Measurements from ENCODE around the gene UPF3A.
"Not testable (repeated sequence)": the region's sequence is repeated elsewhere in the genome, so short reads cannot be mapped to it uniquely, and the experiment has no call there.

Gene UPF3A

GRCh38 chr13:114338959-114339358 is 57.6 kb downstream of the UPF3A start:
- H3K27ac ChIP-seq: no peak overlapping the region
- TF ChIP-seq CTCF (conservative IDR thresholded peaks at IDR 0.05) (no peak), ZFX (IDR thresholded peaks at IDR 0.05) (no peak)

GRCh38 chr13:114339857-114340534 is 58.6 kb downstream of the UPF3A start:
- TF ChIP-seq CTCF (conservative IDR thresholded peaks at IDR 0.05) (peak; percentile 86), ZFX (IDR thresholded peaks at IDR 0.05) (no peak)
- no peak overlapping the region for H3K27ac ChIP-seq

- no peak for TF ChIP-seq CTCF (conservative IDR thresholded peaks at IDR 0.05)
- TF ChIP-seq ZFX (IDR thresholded peaks at IDR 0.05): no peak
- no peak overlapping the region for H3K27ac ChIP-seq
Observed at GRCh38 chr13:114341003-114341777, 59.8 kb downstream of the UPF3A start.

GRCh38 chr13:114347256-114347655 is 65.9 kb downstream of the UPF3A start:
- not testable (repeated sequence) for H3K27ac ChIP-seq

GRCh38 chr13:114352763-114353162 is 71.4 kb downstream of the UPF3A start:
- H3K27ac ChIP-seq: not testable (repeated sequence)
- TF ChIP-seq CTCF (conservative IDR thresholded peaks at IDR 0.05): peak; percentile 64

- not testable (repeated sequence) for H3K27ac ChIP-seq
Observed at GRCh38 chr13:114353382-114353781, 72.0 kb downstream of the UPF3A start.
